HUES64 (cell line): ENCODE measurements around the gene EEF1B2.
"Not testable (repeated sequence)": the region's sequence is repeated elsewhere in the genome, so short reads cannot be mapped to it uniquely, and the experiment has no call there.

Source experiments
- H3K27ac ChIP-seq: 2 replicates; pipeline ENCODE4 v1.7.0; 2013; ENCODE audit warnings: low read depth, low read length, inconsistent platforms
- H3K27me3 ChIP-seq: 2 replicates; pipeline ENCODE4 v1.6.1; 2013; ENCODE audit warnings: mild to moderate bottlenecking, low read length; ENCODE audit not compliant: insufficient read depth
- H3K36me3 ChIP-seq: 2 replicates; pipeline ENCODE4 v1.6.1; 2013; ENCODE audit warnings: mild to moderate bottlenecking, low read length; ENCODE audit not compliant: insufficient read depth
- H3K4me1 ChIP-seq: 2 replicates; pipeline ENCODE4 v1.6.1; 2013; ENCODE audit warnings: mild to moderate bottlenecking, low read length, moderate library complexity; ENCODE audit not compliant: insufficient read depth
- H3K4me3 ChIP-seq: 2 replicates; pipeline ENCODE4 v1.5.1; 2013; ENCODE audit warnings: mild to moderate bottlenecking, low read length, moderate library complexity
- H3K9ac ChIP-seq: 2 replicates; pipeline ENCODE4 v1.6.1; 2013; ENCODE audit warnings: mild to moderate bottlenecking, low read depth, low read length
- H3K9me3 ChIP-seq: 2 replicates; pipeline ENCODE4 v1.6.1; 2013; ENCODE audit warnings: low read depth, low read length; ENCODE audit not compliant: insufficient read depth
- WGBS: fragments of 150-250, 120-280 bp; methylation state at CpG from one replicate; pipeline ENCODE4 v1.1.7; 2013; ENCODE audit warnings: missing lambda C conversion rate; 5-methylcytosine and 5-hydroxymethylcytosine counted together

EEF1B2 gene

GRCh38 chr2:206149330-206149729, 10.4 kb upstream of the EEF1B2 start:
- no peak overlapping the region for H3K27ac ChIP-seq
- H3K27me3 ChIP-seq: no peaks in the 10 kb centered on the region
- H3K9me3 ChIP-seq: no peaks in the 10 kb centered on the region
- H3K4me1 ChIP-seq: no peaks in the 10 kb centered on the region
- H3K9ac ChIP-seq: no peak overlapping the region
- H3K36me3 ChIP-seq: peaks cover 87% of the 10 kb centered on the region
- 100% methylated on average over 1 of the region's 1 CpG for WGBS
- no peak overlapping the region for H3K4me3 ChIP-seq

GRCh38 chr2:206150168-206150567, 9.5 kb upstream of the EEF1B2 start:
- 91% methylated on average over 1 of the region's 1 CpG for WGBS
- H3K36me3 ChIP-seq: peaks cover 78% of the 10 kb centered on the region
- H3K9me3 ChIP-seq: no peaks in the 10 kb centered on the region
- no peak overlapping the region for H3K4me3 ChIP-seq
- H3K4me1 ChIP-seq: no peaks in the 10 kb centered on the region
- no peaks in the 10 kb centered on the region for H3K27me3 ChIP-seq
- H3K27ac ChIP-seq: no peak overlapping the region
- no peak overlapping the region for H3K9ac ChIP-seq

- Histone ChIP-seq H3K4me3 (no peak overlapping the region), H3K36me3 (peaks cover 74% of the 10 kb centered on the region), H3K9me3 (no peaks in the 10 kb centered on the region), H3K27me3 (no peaks in the 10 kb centered on the region), H3K27ac (no peak overlapping the region), H3K4me1 (no peaks in the 10 kb centered on the region), H3K9ac (no peak overlapping the region)
- WGBS: 94% methylated on average over 4 of the region's 4 CpGs
These were observed 9.1 kb upstream of the EEF1B2 start for GRCh38 chr2:206150631-206151030.

GRCh38 chr2:206154197-206154596, 5.5 kb upstream of the EEF1B2 start:
- WGBS: 83% methylated on average over 2 of the region's 3 CpGs
- H3K9me3 ChIP-seq: no peaks in the 10 kb centered on the region

GRCh38 chr2:206157014-206157413, 2.7 kb upstream of the EEF1B2 start:
- Histone ChIP-seq H3K4me1 (peaks cover 10% of the 10 kb centered on the region; the same call in 1 of the 2 replicates), H3K36me3 (peaks cover 40% of the 10 kb centered on the region), H3K4me3 (peak overlapping the region; percentile 77; the same call in 1 of the 2 replicates)
- WGBS: 96% methylated on average over 11 of the region's 11 CpGs
- not testable (repeated sequence) for H3K9me3 ChIP-seq, H3K9ac ChIP-seq, H3K27me3 ChIP-seq, H3K27ac ChIP-seq

More at GRCh38 chr2:206154197-206154596, 5.5 kb upstream of the EEF1B2 start:
- Histone ChIP-seq H3K27me3 (no peaks in the 10 kb centered on the region), H3K4me1 (no peaks in the 10 kb centered on the region), H3K27ac (no peak overlapping the region), H3K4me3 (no peak overlapping the region), H3K9ac (no peak overlapping the region), H3K36me3 (peaks cover 47% of the 10 kb centered on the region)

GRCh38 chr2:206158563-206159345, 941 bp upstream of the EEF1B2 start:
- Histone ChIP-seq H3K9ac (peak overlapping the region; percentile 99), H3K36me3 (peaks cover 46% of the 10 kb centered on the region), H3K27me3 (no peaks in the 10 kb centered on the region), H3K9me3 (no peaks in the 10 kb centered on the region), H3K4me3 (peak overlapping the region; percentile 77), H3K4me1 (peaks cover 11% of the 10 kb centered on the region; the same call in 1 of the 2 replicates), H3K27ac (peak overlapping the region; percentile 78)
- WGBS: 1% methylated on average over 33 of the region's 33 CpGs

- WGBS: 6% methylated on average over 30 of the region's 30 CpGs
- Histone ChIP-seq H3K4me3 (peak overlapping the region; percentile 77), H3K36me3 (peaks cover 58% of the 10 kb centered on the region), H3K9me3 (no peaks in the 10 kb centered on the region), H3K27me3 (no peaks in the 10 kb centered on the region), H3K27ac (peak overlapping the region; percentile 94), H3K9ac (peak overlapping the region; percentile 99), H3K4me1 (peaks cover 11% of the 10 kb centered on the region; the same call in 1 of the 2 replicates)
These were observed 571 bp downstream of the EEF1B2 start for GRCh38 chr2:206160125-206160806.

GRCh38 chr2:206160807-206161179, 1.1 kb downstream of the EEF1B2 start:
- peak overlapping the region; percentile 99 for H3K9ac ChIP-seq
- peaks cover 60% of the 10 kb centered on the region for H3K36me3 ChIP-seq
- H3K27me3 ChIP-seq: no peaks in the 10 kb centered on the region
- peak overlapping the region; percentile 94; the same call in 1 of the 2 replicates for H3K27ac ChIP-seq
- WGBS: 63% methylated on average over 2 of the region's 2 CpGs
- no peaks in the 10 kb centered on the region for H3K9me3 ChIP-seq
- peaks cover 11% of the 10 kb centered on the region; the same call in 1 of the 2 replicates for H3K4me1 ChIP-seq
- H3K4me3 ChIP-seq: peak overlapping the region; percentile 77

- H3K27me3 ChIP-seq: not testable (repeated sequence)
These were observed 2.7 kb downstream of the EEF1B2 start for GRCh38 chr2:206162401-206162800.

GRCh38 chr2:206163251-206163880, 3.7 kb downstream of the EEF1B2 start:
- Histone ChIP-seq H3K9ac (no peak overlapping the region), H3K27me3 (no peaks in the 10 kb centered on the region), H3K9me3 (peaks cover 6% of the 10 kb centered on the region; the same call in 1 of the 2 replicates), H3K4me1 (peaks cover 11% of the 10 kb centered on the region; the same call in 1 of the 2 replicates), H3K36me3 (peaks cover 56% of the 10 kb centered on the region), H3K27ac (0 out of 2 replicates have a peak overlapping the region, but pooled peaks have one; percentile 11), H3K4me3 (no peak overlapping the region)
- 91% methylated on average over 3 of the region's 3 CpGs for WGBS

More at GRCh38 chr2:206162401-206162800, 2.7 kb downstream of the EEF1B2 start:
- Histone ChIP-seq H3K4me1 (peaks cover 11% of the 10 kb centered on the region; the same call in 1 of the 2 replicates), H3K4me3 (peak overlapping the region; percentile 77; the same call in 1 of the 2 replicates), H3K36me3 (peaks cover 53% of the 10 kb centered on the region)
- not testable (repeated sequence) for H3K9ac ChIP-seq, H3K9me3 ChIP-seq, H3K27ac ChIP-seq
- WGBS: 96% methylated on average over 3 of the region's 4 CpGs
